ENCODE measurements around the gene SPECC1.

The SPECC1 gene

GRCh38 chr17:20254541-20254940, 245.4 kb downstream of the SPECC1 start:
- no peak for DNase-seq (ENCODE audit: extremely low read depth, insufficient read length)
- H3K27me3 ChIP-seq (replicated peaks; ENCODE audit: control insufficient read depth, insufficient read depth, low read length): no peaks in the 10 kb centered on the region
- H3K36me3 ChIP-seq (ENCODE audit: control insufficient read depth, insufficient read depth, low read length): peaks cover 6% of the 10 kb centered on the region
- H3K4me3 ChIP-seq (replicated peaks; ENCODE audit: low read depth, low read length): no peak overlapping the region
- TF ChIP-seq CTCF (IDR thresholded peaks at IDR 0.05; ENCODE audit: insufficient read depth, low read length, poor library complexity, severe bottlenecking): no peak

- no peak for TF ChIP-seq CTCF (IDR thresholded peaks at IDR 0.05; ENCODE audit: insufficient read depth, low read length, poor library complexity, severe bottlenecking)
- Histone ChIP-seq H3K36me3 (ENCODE audit: control insufficient read depth, insufficient read depth, low read length) (peaks cover 8% of the 10 kb centered on the region), H3K4me3 (replicated peaks; ENCODE audit: low read depth, low read length) (no peak overlapping the region), H3K27me3 (replicated peaks; ENCODE audit: control insufficient read depth, insufficient read depth, low read length) (no peaks in the 10 kb centered on the region)
- no peak for DNase-seq (ENCODE audit: extremely low read depth, insufficient read length)
These were observed 247.0 kb downstream of the SPECC1 start for GRCh38 chr17:20256144-20256543.

GRCh38 chr17:20257008-20257407, 247.8 kb downstream of the SPECC1 start:
- no peak overlapping the region for H3K4me3 ChIP-seq (replicated peaks; ENCODE audit: low read depth, low read length)

GRCh38 chr17:20257798-20258197, 248.6 kb downstream of the SPECC1 start:
- Histone ChIP-seq H3K36me3 (ENCODE audit: control insufficient read depth, insufficient read depth, low read length) (peaks cover 8% of the 10 kb centered on the region), H3K27me3 (replicated peaks; ENCODE audit: control insufficient read depth, insufficient read depth, low read length) (no peaks in the 10 kb centered on the region), H3K4me3 (replicated peaks; ENCODE audit: low read depth, low read length) (no peak overlapping the region)
- TF ChIP-seq CTCF (IDR thresholded peaks at IDR 0.05; ENCODE audit: insufficient read depth, low read length, poor library complexity, severe bottlenecking): no peak
- DNase-seq (ENCODE audit: extremely low read depth, insufficient read length): no peak

More at GRCh38 chr17:20257008-20257407, 247.8 kb downstream of the SPECC1 start:
- H3K27me3 ChIP-seq (replicated peaks; ENCODE audit: control insufficient read depth, insufficient read depth, low read length): no peaks in the 10 kb centered on the region
- no peak for TF ChIP-seq CTCF (IDR thresholded peaks at IDR 0.05; ENCODE audit: insufficient read depth, low read length, poor library complexity, severe bottlenecking)
- peaks cover 8% of the 10 kb centered on the region for H3K36me3 ChIP-seq (ENCODE audit: control insufficient read depth, insufficient read depth, low read length)
- DNase-seq (ENCODE audit: extremely low read depth, insufficient read length): no peak

GRCh38 chr17:20259668-20260067, 250.5 kb downstream of the SPECC1 start:
- no peak for TF ChIP-seq CTCF (IDR thresholded peaks at IDR 0.05; ENCODE audit: insufficient read depth, low read length, poor library complexity, severe bottlenecking)
- no peak overlapping the region for H3K4me3 ChIP-seq (replicated peaks; ENCODE audit: low read depth, low read length)
- H3K36me3 ChIP-seq (ENCODE audit: control insufficient read depth, insufficient read depth, low read length): peaks cover 5% of the 10 kb centered on the region
- H3K27me3 ChIP-seq (replicated peaks; ENCODE audit: control insufficient read depth, insufficient read depth, low read length): no peaks in the 10 kb centered on the region
- no peak for DNase-seq (ENCODE audit: extremely low read depth, insufficient read length)

GRCh38 chr17:20260268-20260667, 251.1 kb downstream of the SPECC1 start:
- no peaks in the 10 kb centered on the region for H3K27me3 ChIP-seq (replicated peaks; ENCODE audit: control insufficient read depth, insufficient read depth, low read length)
- no peak overlapping the region for H3K4me3 ChIP-seq (replicated peaks; ENCODE audit: low read depth, low read length)
- no peak for DNase-seq (ENCODE audit: extremely low read depth, insufficient read length)
- peaks cover 5% of the 10 kb centered on the region for H3K36me3 ChIP-seq (ENCODE audit: control insufficient read depth, insufficient read depth, low read length)
- TF ChIP-seq CTCF (IDR thresholded peaks at IDR 0.05; ENCODE audit: insufficient read depth, low read length, poor library complexity, severe bottlenecking): no peak
